ENCODE measurements around the gene SYNJ2BP.

SYNJ2BP gene

DNA sequence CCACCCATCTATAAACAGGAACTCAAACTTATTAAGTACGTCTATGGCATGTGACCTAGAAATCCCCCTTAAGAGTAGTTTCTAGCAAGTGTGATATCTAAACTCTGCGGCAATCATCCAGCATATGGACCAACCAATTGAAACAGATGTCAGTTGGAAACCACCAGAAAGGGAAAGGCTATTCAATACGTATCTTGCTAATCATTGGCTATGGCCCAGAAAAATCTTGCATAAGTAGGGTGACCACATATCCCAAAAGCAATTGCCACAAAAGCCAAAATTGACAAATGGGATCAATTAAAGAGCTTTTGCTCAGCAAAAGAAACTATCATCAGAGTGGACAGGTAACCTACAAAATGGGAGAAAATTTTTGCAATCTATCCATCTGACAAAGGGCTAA, 24.2 kb downstream of the SYNJ2BP start:
- DNase-seq = no peak

DNA sequence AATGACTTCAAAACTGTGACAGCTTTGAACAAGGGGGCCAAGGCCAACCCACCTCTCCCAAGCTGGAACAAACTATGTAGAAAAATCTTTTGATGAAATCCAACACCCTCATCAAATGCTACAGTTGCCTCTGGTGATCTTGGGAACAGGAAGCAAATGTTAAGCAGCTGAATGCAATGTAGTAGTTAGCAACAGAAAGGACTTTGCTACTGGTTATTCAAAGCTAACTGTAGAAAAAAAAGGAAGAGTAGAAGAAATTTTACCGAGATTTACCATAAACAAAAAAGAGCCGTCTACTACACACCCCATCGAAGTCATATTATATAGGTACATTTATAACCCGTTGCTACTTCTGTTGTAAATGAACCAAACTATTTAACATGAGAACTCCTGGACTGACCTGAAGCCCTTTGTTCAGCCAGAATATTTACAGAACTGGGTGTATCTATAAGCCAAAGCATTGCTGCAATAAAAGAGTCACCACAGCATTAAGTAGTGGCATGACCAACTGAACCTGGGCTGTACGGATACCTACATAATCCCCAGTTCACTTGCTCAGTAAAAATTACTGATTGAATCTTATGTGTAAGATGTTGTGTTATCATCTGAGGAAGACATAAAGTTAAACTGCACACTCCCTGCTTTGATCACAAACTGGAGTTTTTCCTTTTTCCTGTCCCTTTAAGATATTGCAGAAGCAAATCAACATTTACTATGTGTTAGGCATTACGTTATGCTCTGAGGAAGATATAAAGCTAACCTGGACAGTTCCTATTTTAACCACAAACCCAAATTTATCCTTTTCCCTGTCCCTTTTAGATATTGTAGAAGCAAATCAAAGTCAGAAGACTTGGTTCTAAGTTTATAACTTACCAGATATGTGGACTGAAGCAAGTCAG, 25.1 kb downstream of the SYNJ2BP start:
- DNase-seq = no peak

DNA sequence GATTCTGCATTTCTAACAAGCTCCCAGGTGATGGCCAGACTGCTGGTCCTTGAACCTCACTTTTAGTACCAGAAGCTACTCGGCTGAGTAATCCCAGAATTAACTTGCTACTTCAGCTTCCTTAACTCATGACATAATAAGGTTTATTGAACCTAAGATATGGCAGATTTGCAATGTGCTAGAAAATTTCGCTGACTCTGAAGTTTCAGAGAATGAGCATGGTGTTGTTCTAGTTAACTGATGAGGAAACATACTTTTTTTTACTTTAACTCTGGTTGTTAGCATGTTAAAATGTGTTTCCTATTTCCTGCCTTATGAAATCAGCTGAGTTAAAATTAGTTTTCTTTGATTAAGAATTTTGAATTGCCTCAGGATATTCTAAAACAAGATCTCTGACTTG, 34.4 kb downstream of the SYNJ2BP start:
- DNase-seq = no peak

DNA sequence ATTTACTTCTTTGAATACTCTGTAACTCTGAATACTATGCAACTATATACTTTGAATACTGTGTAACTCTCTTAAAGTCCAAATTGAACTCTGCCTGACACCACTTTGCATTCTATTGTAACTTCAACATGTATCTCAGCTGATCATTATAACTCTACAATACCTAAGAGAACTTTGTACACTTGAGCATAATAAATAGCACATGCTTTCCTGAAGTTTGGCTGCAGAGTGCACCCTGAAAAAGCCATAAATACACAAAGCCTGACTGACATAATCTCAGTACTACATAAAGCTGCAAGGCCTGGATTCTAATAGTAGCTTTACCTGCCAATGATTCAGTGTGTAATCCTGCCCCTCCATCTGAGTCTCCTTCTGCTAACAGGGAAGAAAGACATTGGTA, 36.1 kb downstream of the SYNJ2BP start:
- DNase-seq = no peak

DNA sequence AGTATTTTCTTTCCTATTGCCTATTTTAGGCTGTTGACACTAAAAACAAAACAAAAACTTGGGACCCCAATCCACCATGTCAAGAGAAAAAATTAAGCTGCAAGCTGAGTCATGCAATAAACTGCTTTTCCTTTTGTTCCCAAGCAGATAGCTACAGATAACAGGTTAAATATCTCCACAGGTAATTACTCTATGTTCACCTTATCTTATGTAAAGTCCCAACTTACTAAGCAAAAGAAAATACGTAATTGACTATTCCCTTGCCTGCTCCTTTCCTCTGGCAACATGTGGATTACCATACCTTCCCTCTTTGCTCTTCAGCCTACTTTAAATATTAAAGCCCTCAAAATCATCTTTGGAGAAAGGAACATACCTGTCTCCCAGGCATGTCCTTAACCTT, 38.2 kb downstream of the SYNJ2BP start:
- DNase-seq = no peak

Measured in anterior cingulate cortex (tissue), 58 donors.